ENCODE data around the gene CDC42BPB.

The CDC42BPB gene

DNA sequence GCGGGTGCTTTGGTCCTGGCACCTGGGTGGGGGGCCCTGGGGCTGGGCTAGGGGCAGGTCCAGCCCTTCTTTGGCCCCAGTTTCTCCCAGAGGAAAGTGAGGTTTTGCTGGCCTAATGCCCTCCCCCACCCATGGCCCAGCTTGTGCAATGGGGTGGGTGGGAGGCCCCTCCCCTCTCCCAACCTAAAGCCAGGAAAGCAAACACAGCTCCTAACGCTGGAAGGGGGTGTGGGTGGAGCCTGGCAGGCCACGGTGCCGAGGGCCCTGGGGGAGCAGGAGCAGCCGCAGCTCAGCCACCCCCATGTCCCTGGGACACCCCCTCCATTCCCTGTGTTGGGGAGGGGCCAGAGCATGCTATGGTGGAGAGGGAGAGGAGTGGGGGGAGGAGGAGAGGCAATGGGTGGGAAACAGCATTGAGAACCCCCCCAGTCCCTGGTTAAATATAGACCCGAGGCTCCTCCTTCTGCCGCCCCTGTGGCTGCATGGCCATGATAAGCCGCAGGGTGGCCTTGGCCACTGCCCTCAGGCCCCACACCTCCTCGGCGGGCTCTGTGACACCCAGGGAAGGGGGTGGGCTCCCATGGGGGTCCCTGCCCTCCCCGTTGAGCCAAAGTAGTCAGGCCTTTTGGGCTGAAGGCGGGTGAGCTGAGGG lies 41.9 kb upstream of the CDC42BPB start:
- Histone ChIP-seq H3K9me3 (no peaks in the 10 kb centered on the region), H3K36me3 (no peaks in the 10 kb centered on the region), H3K27me3 (peaks cover 22% of the 10 kb centered on the region), H3K4me3 (ENCODE audit: low read depth, low read length) (no peak overlapping the region), H3K4me1 (no peaks in the 10 kb centered on the region)
- no peak for DNase-seq
- TF ChIP-seq, protein P1, sequence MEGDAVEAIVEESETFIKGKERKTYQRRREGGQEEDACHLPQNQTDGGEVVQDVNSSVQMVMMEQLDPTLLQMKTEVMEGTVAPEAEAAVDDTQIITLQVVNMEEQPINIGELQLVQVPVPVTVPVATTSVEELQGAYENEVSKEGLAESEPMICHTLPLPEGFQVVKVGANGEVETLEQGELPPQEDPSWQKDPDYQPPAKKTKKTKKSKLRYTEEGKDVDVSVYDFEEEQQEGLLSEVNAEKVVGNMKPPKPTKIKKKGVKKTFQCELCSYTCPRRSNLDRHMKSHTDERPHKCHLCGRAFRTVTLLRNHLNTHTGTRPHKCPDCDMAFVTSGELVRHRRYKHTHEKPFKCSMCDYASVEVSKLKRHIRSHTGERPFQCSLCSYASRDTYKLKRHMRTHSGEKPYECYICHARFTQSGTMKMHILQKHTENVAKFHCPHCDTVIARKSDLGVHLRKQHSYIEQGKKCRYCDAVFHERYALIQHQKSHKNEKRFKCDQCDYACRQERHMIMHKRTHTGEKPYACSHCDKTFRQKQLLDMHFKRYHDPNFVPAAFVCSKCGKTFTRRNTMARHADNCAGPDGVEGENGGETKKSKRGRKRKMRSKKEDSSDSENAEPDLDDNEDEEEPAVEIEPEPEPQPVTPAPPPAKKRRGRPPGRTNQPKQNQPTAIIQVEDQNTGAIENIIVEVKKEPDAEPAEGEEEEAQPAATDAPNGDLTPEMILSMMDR (IDR thresholded peaks at IDR 0.05; ENCODE audit: low read depth, low read length), result no peak

DNA sequence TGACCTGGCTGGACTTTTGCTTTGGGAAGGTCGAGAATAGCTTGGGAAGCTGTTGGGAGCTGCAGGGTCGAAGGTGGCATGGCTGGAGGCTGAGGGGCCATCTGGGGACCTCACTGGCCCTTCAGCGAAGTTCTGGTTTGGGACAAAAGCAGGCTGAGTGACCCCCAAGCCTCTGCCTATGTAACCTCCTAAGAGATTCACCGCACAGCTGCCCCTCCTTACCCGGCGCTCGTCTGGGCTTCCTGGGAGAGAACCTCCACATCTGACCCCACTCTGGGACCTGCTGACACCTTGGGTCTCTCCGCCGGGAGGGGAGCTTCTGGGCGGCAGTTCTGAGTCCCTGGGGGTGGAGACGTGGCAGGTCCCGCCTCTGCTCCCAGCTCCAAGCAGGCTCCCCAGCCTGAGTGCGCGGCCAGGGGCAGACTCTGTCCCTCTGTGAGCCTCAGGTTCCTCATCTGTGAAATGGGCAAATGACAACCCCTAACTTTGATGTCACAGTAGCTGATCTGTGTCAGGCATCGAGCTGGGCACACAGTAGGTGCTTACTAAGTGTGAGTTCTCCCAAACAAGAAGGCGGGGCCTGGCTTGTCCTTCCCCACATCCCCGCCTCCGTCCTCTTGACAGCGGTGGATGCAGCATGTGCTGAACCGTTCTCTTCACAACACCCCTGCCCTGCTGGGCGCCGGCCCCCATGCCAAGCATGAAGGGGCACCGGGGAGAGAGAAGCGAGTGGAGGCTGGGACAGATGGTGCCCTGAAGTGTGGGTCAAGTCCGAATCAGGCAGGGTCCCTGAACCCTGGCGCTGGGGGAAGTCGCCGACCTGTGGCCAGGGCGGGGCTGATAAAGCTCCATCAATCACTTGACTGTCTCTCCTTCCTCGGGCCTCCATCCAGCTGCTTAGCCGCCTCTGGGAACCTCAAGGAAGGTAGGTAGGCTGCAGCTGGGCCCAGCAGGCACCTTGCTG lies 40.9 kb upstream of the CDC42BPB start:
- Histone ChIP-seq H3K36me3 (no peaks in the 10 kb centered on the region), H3K4me3 (ENCODE audit: low read depth, low read length) (no peak overlapping the region), H3K4me1 (no peaks in the 10 kb centered on the region), H3K27me3 (peaks cover 13% of the 10 kb centered on the region), H3K9me3 (no peaks in the 10 kb centered on the region)
- TF ChIP-seq, protein P1 (IDR thresholded peaks at IDR 0.05; ENCODE audit: low read depth, low read length), result no peak
- DNase-seq, result no peak

DNA sequence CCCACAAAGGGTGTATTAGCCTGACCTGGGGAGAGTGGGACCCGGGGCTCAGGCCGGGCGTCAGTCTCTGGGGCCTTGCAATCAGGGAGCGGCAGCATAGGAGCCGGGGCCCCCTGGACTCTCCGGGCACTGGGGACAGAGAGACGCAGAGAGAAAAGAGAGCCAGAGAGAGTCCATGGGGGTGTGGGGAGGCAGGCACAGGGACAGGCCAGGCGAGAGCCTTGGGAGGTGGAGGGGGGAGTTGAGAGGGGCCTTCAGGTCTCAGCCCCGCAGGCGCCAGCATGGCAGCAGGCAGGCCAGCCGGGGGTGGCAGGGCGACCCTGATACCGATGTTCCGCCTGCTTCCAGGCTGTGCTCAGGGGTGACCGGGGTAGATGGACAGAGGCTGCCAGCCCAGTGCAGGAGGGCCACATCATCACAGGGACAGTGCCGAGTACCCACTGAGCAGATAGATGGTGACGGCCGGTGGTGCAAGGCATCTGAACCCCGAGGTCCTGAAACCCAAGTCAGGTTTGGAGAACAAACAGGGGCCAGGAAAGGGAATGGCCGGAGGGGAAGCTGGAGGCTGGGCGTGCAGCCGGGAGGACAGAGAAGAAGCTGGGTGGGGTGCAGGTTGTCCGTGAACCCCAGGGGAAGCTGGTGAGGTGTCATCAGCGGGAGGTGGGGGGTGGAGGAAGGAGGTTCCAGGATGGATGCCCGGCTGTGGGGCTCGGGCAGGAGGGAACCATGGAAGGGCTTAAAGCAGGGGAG lies 40.1 kb upstream of the CDC42BPB start:
- H3K4me3 ChIP-seq (ENCODE audit: low read depth, low read length), result no peak overlapping the region
- peaks cover 4% of the 10 kb centered on the region for H3K27me3 ChIP-seq
- H3K36me3 ChIP-seq, result no peaks in the 10 kb centered on the region
- TF ChIP-seq, protein P1 (IDR thresholded peaks at IDR 0.05; ENCODE audit: low read depth, low read length), result no peak
- no peak for DNase-seq
- no peaks in the 10 kb centered on the region for H3K9me3 ChIP-seq
- no peaks in the 10 kb centered on the region for H3K4me1 ChIP-seq

DNA sequence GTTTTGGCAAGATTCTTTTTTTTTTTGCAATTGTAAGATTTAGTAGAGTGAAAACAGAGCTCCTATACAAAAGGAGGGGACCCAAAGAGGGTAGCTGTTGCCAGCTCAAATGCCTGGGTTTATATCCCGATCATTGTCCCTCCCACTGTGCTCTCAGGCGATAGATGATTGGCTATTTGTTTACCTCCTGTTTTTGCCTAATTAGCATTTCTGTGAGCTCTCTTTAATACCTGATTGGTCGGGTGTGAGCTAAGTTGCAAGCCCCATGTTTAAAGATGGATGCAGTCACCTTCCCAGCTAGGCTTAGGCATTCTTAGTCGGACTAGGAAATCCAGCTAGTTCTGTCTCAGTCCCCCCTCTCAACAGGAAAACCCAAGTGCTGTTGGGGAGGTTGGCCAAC lies 39.0 kb upstream of the CDC42BPB start:
- DNase-seq, result no peak
- H3K4me1 ChIP-seq, result no peaks in the 10 kb centered on the region
- H3K27me3 ChIP-seq, result no peaks in the 10 kb centered on the region
- no peak overlapping the region for H3K4me3 ChIP-seq (ENCODE audit: low read depth, low read length)
- no peaks in the 10 kb centered on the region for H3K36me3 ChIP-seq
- TF ChIP-seq, protein P1 (IDR thresholded peaks at IDR 0.05; ENCODE audit: low read depth, low read length), result no peak
- H3K9me3 ChIP-seq, result no peaks in the 10 kb centered on the region

DNA sequence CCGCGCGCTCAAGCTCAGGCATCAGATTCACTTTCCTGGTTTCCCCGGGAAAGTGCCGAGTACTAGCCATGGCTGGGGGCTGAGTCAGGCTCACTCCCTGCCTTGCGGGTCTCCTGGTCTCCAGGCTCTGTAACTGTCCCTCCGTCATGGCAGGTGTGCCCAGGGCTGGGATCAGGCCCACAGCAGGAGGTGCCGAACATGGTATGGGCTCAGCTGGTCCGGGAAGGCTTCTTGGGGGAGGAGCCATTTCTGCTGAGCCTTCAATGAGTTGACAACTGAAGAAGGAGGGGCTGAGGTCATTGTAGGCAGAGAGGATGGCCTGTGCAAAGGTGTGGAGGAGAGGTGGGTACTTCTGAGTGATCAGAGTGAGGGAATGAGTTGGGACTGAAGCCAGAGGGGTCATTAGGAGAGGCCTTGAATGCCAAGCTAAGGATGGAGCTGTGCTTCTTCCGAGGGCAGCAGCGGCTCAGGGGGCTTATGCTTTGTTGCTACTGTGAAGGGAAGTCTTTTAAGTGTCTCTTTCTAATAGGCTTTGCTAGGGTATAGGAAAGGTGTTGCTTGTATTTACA lies 37.9 kb upstream of the CDC42BPB start:
- Histone ChIP-seq H3K27me3 (no peaks in the 10 kb centered on the region), H3K36me3 (no peaks in the 10 kb centered on the region), H3K4me1 (no peaks in the 10 kb centered on the region), H3K9me3 (no peaks in the 10 kb centered on the region), H3K4me3 (ENCODE audit: low read depth, low read length) (no peak overlapping the region)
- DNase-seq, result no peak
- TF ChIP-seq, protein P1 (IDR thresholded peaks at IDR 0.05; ENCODE audit: low read depth, low read length), result no peak
